Ureter (tissue), 1 donor: ENCODE measurements around the gene OR6N1. TPM values are rescaled to one million over a fixed set of nuclear protein-coding genes. Genes with fewer than 3 reads are reported as not detected.

Source experiments
- DNase-seq: peaks from one replicate; pipeline ENCODE4 v3.0.0-alpha.2; 2020; ENCODE audit warnings: low spot score
- total RNA-seq: library from RNA; stranded (reverse); gene quantifications from one replicate; pipeline ENCODE4 v1.2.4, GENCODE V29; 2023
- donor health status: DM: yes; HTN: yes; CAD: no.

OR6N1 gene
- total RNA-seq, 1 donor from 2014 or later = not detected

DNA sequence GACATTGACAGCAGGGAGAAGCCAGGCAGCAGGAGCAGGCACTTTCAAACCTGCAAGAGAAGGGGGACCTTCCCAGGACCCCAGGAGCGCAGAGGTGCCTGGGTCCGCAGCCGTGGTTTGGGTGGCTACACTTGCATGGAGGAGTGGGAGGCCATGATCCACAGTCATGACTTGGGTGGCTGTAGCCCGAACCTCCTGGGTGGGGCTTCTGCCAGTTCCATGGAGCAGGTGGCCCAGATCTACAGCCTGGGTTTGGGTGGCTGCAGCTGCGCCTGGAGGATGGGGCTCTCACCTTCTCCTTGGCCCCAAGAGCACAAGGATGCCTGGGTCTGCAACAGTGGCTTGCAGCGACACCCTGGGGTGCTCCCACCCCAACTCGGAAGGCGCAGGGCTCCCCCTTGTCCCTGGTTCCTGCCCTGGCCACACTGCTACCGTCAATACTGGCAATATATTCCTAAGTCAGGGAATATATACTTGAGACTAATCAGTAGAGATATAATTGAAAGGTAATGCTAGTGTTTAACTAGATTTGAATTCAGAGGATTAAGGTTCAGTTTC, 19.8 kb downstream of the OR6N1 start:
- DNase-seq = no peak

DNA sequence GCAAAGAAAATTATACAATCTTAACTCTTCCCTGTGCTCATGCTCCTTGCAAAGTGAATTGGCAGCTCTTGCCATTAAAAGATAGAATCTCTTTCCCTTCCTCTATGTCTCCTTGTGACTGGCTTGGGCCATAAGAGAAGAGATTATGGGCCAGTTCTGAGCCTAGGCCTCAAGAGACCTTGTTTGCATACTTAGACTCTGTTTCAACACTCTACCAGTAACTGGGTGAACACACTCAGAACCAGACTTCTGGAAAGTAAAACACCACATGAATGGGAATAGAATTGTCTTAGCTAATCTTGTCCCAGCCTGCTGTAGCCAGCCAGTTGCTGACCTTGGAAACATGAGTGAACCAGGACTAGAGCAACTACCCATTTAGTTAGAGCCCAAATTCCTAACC, 36.1 kb downstream of the OR6N1 start:
- no peak for DNase-seq

DNA sequence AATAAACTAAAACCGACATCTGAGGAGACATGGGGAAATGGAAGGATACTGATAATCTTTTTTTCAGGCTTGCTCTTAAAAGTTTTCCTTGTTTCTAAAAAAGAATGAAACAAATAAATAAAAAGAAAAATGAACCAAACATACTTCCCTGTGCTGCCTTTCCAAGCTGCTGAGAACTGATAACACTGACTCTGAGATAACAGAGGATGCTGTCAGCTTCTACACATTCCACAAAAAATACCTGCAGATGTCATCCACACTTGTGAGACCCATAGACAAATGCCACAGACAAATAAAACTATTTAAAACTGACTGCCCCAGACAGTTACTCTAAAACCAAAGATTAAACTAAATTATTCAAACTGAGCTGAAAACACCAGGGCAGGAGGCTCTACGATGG, 39.5 kb downstream of the OR6N1 start:
- no peak for DNase-seq

- DNase-seq = no peak
Measured at GRCh38 chr1:158731707-158732106, 40.3 kb downstream of the OR6N1 start.

- no peak for DNase-seq
Measured at GRCh38 chr1:158730453-158730852, 41.5 kb downstream of the OR6N1 start.

GRCh38 chr1:158728510-158729225, 43.3 kb downstream of the OR6N1 start:
- no peak for DNase-seq

DNA sequence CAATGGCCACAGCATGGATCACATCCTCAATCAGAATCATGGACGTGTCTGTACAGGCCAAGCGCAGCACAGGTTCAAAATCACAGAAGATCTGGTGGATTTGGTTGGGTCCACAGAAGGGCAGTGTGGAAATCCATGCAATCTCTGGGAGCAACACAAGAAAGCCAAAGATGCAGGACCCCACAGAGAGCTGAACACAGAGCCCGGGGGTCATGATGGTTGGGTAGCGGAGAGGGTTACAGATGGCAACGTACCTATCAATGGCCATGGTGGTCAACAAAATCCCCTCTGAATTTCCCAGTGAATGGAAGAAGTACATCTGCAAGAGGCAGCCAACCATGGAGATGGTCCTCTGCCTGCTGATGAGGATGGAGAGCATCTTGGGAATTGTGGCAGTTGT, 47.6 kb downstream of the OR6N1 start:
- DNase-seq = no peak

DNA sequence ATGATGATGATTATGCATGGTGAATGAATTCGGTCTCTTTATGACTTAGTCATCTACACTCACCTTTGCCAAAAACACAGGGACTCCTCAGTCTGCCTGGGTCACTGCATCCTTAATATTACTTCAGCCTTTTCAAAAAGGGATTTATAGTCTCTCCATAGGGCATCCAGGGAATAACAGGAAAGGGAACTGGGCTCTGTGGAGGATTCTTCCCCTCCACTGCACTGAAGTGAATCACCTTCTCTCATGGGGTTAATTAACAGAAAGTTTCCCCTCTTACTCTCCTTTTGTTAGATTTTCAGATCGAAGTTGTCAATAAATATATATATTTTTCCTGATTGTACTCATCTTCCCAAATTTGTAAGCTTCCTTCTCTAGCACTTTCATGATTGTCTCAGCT, 51.4 kb downstream of the OR6N1 start, which contains the start of gene OR6K3:
TSS of gene OR6K3 (minus strand) at position 101 of the 400 bp plus-strand sequence. CDS start 2,605 bp downstream, outside the sequence.
- DNase-seq = no peak

DNA sequence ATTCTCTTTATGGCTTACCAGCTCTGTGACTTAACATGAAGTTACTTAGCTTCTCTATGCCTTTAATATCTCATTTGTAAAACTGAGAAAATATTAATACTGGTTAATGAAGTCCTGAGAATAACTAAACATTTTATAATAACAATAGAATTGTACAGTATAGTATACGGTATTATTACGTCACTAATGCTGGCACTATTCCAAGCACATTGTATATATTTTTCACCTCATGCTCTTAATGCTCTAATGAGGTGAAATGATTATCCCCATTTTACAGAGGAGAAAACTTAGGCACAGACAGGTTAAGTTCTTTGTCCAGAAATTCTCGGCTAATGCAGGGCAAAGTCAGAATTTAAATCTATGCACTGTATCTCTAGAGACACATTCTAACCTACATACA, 52.3 kb downstream of the OR6N1 start:
- no peak for DNase-seq

DNA sequence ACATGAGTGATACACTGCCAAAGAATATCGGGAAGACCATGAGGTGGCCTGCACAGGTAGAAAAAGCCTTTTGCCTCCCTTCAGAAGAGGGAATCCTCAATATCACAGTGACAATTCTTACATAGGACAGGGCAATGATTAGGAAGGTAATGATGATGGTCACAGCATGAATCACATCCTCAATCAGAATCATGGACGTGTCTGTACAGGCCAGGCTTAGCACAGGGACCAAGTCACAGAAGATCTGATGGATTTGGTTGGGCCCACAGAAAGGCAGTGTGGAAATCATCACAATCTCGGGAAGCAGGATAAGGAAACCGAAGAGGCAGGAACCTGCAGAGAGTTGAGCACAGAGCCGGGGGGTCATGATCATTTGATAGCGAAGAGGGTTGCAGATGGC, 54.7 kb downstream of the OR6N1 start:
- no peak for DNase-seq

DNA sequence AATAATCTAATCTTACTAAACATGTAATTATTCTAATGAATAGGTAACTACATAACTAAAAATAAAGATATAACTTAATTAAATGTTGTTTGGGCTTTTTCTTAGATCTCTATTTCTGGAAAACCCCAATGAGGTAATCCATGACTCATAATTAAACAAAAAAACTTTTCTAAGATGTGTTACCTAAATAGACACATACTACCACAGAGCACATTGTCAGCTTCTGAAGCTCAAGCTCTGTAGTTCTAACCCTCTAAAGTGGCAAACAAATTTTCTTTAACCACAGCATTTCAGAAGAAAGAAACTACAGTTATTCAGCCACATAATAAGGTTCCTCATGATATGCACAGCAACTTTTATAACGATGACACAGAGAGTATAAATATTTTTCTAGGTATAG, 55.7 kb downstream of the OR6N1 start:
- DNase-seq = no peak

DNA sequence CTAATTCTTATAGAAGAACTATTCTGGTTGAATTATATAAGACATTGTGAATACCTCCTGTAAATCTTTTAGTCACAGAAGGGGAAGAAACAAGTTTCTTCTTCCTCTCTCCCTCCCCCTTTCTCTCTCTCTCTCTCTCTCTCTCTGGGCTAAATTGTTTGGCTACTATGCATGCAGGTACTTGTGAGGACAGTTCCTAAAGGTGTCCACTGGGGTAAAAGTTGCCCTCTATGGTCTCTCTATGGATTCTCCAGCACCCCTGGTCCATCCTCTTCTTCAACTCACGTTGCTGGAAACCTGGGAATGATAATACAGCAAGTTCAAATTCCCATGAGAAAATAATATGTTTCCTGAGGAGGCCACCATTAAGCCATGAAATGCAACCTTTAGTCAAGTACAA, 57.2 kb downstream of the OR6N1 start:
- no peak for DNase-seq

Other genes with a start within 250 kb of the OR6N1 start
- not detected for gene OR6Y1, start 217.8 kb downstream of the OR6N1 start, total RNA-seq
- gene OR6P1, start 201.6 kb downstream of the OR6N1 start, total RNA-seq = not detected
- gene OR10X1, start 192.3 kb downstream of the OR6N1 start, total RNA-seq = not detected
- gene OR10Z1, start 166.9 kb downstream of the OR6N1 start, total RNA-seq = not detected
- gene SPTA1, start 85.5 kb downstream of the OR6N1 start, total RNA-seq = not detected
- gene OR6K2, start 71.5 kb downstream of the OR6N1 start, total RNA-seq = not detected
- not detected for gene OR6K3, start 51.5 kb downstream of the OR6N1 start, total RNA-seq
- not detected for gene OR6K6, start 17.5 kb downstream of the OR6N1 start, total RNA-seq
- not detected for gene OR6N2, start 9.0 kb upstream of the OR6N1 start, total RNA-seq
- gene MNDA, start 59.2 kb upstream of the OR6N1 start, total RNA-seq = 2.1 TPM
- 2.1 TPM for gene PYHIN1, start 159.4 kb upstream of the OR6N1 start, total RNA-seq
- gene IFI16, start 237.7 kb upstream of the OR6N1 start, total RNA-seq = 93.0 TPM